HG02798 (cell line): ENCODE measurements around the gene AP3D1.
"Not testable (repeated sequence)": the region's sequence is repeated elsewhere in the genome, so short reads cannot be mapped to it uniquely, and the experiment has no call there.

Experiments used
- ATAC-seq: cut with Tn5 transposase; IDR thresholded peaks from one replicate; pipeline ENCODE4 v1.9.1; 2021; ENCODE audit warnings: mild to moderate bottlenecking; ENCODE audit not compliant: unreplicated experiment, poor library complexity

AP3D1 gene

GRCh38 chr19:2151339-2152229 lies at the start of gene AP3D1:
Gene AP3D1 (minus strand): TSS chr19:2151566. CDS start chr19:2151334, 232 bp downstream.
- peak; percentile 92 for ATAC-seq

DNA sequence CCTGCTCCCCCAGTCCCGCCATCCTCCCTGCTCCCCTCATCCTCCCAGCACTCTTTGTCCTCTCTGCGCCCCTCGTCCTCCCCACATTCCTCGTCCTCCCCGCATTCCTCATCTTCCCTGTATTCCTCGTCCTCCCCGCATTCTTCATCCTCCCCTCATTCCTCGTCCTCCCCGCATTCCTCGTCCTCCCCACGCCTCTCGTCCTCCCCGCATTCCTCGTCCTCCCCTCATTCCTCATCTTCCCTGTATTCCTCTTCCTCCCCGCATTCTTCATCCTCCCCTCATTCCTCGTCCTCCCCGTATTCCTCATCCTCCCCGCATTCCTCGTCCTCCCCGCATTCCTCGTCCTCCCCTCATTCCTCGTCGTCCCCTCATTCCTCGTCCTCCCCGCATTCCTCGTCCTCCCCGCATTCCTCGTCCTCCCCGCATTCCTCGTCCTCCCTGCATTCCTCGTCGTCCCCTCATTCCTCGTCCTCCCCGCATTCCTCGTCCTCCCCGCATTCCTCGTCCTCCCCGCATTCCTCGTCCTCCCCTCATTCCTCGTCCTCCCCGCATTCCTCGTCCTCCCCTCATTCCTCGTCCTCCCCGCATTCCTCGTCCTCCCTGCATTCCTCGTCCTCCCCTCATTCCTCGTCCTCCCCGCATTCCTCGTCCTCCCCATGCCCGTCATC lies 49.4 kb upstream of the AP3D1 start:
- not testable (repeated sequence) for ATAC-seq

- ATAC-seq, result no peak
Observed at GRCh38 chr19:2199861-2200623, 48.7 kb upstream of the AP3D1 start.

DNA sequence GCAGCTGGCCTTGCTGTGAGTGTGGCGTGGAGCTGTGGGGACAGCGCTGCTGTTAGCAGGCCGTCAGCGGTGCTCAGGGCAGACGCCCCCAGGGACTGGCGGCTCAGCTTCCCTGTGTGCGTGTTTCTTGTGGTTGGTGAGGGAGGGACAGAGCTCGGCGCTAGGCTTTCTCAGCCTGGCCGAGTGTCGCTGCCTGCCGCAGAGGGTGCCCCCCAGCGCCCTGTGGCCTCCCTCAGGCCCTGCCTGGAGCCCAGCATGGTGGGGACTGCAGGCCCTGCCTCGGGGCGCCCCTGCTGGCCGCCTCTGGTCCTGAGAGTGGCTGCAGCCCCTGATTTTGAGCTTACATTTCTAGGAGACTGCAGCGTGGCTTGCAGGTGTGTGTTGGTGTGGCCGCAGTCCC lies 47.8 kb upstream of the AP3D1 start:
- no peak for ATAC-seq

GRCh38 chr19:2198317-2198716 lies 47.0 kb upstream of the AP3D1 start:
- ATAC-seq, result no peak

- no peak for ATAC-seq
Observed at GRCh38 chr19:2197270-2197669, 45.9 kb upstream of the AP3D1 start.

- ATAC-seq, result no peak
Observed at GRCh38 chr19:2195914-2196313, 44.5 kb upstream of the AP3D1 start.

- no peak for ATAC-seq
Observed at GRCh38 chr19:2195361-2195760, 44.0 kb upstream of the AP3D1 start.

GRCh38 chr19:2194513-2195078 lies 43.2 kb upstream of the AP3D1 start:
- ATAC-seq, result no peak

GRCh38 chr19:2193807-2194206 lies 42.4 kb upstream of the AP3D1 start:
- ATAC-seq, result no peak

- no peak for ATAC-seq
Observed at GRCh38 chr19:2192862-2193261, 41.5 kb upstream of the AP3D1 start.

GRCh38 chr19:2191456-2192310 lies 40.3 kb upstream of the AP3D1 start:
- ATAC-seq, result no peak

DNA sequence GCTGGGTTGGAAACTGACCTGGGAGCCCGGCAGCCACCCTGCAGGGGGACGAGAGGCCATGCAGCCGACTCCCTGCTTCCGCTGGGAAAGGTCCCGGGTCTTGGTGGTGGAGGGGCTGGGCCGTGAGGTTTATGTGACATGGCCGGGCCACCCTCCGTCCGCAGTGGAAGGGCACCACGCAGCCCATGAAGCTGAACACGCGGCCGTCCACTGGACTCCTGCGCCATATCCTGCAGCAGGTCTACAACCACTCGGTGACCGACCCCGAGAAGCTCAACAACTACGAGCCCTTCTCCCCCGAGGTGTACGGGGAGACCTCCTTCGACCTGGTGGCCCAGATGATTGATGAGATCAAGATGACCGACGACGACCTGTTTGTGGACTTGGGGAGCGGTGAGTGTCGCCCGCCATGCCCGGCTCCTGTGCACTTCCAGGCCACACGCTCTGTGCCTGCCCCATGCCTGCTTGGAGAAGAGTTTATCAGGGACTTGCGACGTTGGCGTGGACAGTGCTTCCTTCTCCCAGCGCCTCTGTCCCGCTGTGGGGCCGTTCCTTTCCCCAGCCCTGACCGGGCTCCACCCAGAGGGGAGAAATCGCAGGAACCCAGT lies 39.6 kb upstream of the AP3D1 start:
- ATAC-seq, result no peak

GRCh38 chr19:2189880-2190279 lies 38.5 kb upstream of the AP3D1 start:
- no peak for ATAC-seq

GRCh38 chr19:2188708-2189385 lies 37.5 kb upstream of the AP3D1 start:
- no peak for ATAC-seq

DNA sequence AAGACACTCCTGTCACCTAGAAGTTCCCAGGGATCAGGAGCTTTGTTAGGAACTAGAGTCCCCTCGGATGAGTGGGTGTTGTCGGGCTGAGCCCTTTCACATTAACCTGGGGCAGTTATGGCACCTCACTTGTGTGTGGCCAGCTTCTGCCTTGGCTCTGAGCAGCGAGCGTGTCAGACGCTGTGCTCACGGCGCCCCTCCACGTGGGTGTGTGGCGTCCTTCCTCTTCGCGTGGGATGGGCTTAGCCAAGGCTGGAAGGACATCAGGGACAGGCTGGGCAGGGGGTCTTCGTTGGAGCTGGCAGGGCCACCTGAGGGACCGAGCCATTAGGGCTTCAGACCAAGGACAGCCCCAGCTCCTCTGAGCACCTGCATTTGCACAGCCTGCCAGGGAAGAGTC lies 35.8 kb upstream of the AP3D1 start:
- no peak for ATAC-seq

DNA sequence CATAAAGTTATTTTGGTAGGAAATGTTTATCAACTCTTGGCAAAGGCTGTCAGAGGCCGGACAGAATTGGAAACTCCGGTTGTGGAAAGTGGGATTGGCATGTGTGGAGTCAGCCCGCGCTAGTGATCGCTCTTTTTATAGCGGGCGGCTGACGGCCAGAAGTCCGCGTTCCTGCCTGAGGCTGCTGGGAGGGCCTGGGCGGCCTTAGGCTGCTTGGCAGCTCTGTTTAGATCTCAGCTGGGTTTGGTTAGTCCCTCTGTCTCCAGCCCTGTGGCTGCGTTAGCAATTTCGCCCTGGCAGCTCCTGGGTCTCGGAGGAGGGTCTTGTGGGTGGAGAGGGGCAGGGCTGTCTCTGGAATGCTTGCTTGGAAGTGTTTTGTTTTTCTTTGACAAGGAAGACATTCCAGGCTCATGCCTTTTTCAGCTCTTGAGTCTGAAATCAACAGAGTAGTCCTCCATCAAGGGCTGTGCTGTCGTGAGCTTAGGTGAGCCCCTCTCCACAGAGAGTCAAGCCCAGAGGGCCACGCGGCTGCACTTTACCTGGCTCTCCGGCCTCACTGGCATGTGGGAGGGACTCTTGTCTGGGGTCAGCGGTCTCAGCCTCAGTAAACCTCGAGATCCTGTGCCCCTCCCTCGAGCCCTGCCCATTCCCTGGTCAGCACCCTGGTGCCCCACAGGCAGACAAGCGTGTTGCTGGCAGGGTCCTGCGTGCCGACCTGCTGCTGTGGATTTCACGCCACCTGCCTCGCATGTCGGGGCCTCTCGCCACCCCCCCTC lies 34.9 kb upstream of the AP3D1 start:
- ATAC-seq, result no peak

DNA sequence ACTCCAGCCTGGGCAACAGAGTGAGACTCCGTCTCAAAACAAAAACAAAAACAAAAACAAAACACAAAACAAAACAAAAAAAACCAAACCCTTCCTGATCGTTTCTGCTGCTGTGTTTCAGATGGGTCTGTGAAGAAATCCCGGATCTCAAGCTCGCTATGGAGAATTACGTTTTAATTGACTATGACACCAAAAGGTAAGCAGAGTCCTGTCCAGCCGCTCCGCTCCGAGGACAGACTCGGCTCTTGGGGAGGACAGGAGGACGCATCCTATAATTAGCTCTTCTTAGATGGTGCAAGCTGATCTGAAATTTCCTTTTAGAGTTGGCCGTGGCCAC lies 34.3 kb upstream of the AP3D1 start:
- no peak for ATAC-seq
